Epithelial cell of esophagus (primary cell): ENCODE results near the gene LUZP4.
"Not testable (repeated sequence)": the region's sequence is repeated elsewhere in the genome, so short reads cannot be mapped to it uniquely, and the experiment has no call there.

ENCODE experiments used
- DNase-seq: peaks from one replicate; pipeline ENCODE4 v3.0.0; 2010; ENCODE audit warnings: low read depth
- H3K4me3 ChIP-seq: 2 replicates; pipeline ENCODE4 v1.5.1; 2011; ENCODE audit warnings: mild to moderate bottlenecking, low read length, control low read depth
- CTCF ChIP-seq: IDR thresholded peaks from 2 replicates; pipeline ENCODE4 v1.5.1; 2011; ENCODE audit warnings: low read depth, mild to moderate bottlenecking, low read length, control low read depth, inconsistent platforms; ENCODE audit not compliant: insufficient read depth; ENCODE audit errors: missing control alignments

LUZP4 gene

DNA sequence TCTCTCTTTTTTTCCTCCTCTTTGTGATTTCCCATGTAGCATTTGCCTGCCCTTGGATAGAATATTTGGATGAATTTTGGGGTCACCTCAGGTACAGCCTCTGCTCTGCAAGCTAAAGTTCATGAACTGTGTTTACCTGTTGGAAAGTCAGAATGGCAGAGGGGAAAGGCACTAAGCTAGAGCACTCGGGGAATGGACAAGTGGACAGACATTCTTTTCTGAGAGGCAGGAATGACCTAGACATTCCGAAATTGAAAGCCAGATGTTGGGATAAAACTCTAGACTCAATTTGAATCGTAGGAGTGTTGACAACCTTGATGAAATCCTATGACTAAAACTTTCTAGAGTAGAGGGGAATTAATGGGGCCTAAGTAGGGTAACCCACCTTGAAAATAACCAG is 56.1 kb downstream of the LUZP4 start:
- H3K4me3 ChIP-seq, result no peak overlapping the region
- DNase-seq, result no peak
- no peak for TF ChIP-seq CTCF

GRCh38 chrX:115346738-115347137 is 57.2 kb downstream of the LUZP4 start:
- not testable (repeated sequence) for DNase-seq, H3K4me3 ChIP-seq

GRCh38 chrX:115348446-115349225 is 59.1 kb downstream of the LUZP4 start:
- H3K4me3 ChIP-seq, result no peak overlapping the region
- DNase-seq, result no peak
- no peak for TF ChIP-seq CTCF

- H3K4me3 ChIP-seq, result no peak overlapping the region
- TF ChIP-seq CTCF, result no peak
Observed at GRCh38 chrX:115350711-115351381, 61.3 kb downstream of the LUZP4 start.

DNA sequence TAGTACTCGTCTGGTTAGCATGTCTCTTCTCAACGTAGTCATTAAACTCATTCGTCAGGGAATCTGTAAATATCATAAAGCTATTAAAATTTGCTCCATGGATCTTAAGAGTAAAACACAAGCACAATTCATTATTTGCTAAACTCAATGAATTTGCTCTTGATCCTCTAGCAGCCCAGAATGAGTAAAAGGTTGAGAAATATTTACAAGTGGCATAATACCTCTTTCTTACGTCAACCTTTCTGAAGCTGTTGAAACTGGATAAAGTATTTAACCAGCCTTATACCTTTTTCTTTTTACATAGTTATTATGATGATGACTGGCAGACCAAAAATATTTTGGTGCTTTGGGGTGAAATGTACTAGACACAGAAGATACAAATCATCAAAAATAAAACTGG is 66.9 kb downstream of the LUZP4 start:
- DNase-seq, result no peak
- TF ChIP-seq CTCF, result no peak

More at GRCh38 chrX:115350711-115351381, 61.3 kb downstream of the LUZP4 start:
- DNase-seq, result no peak

More for the DNA sequence above, 66.9 kb downstream of the LUZP4 start:
- no peak overlapping the region for H3K4me3 ChIP-seq
